ENCODE data around the gene TM9SF3.
"Not testable (repeated sequence)": the region's sequence is repeated elsewhere in the genome, so short reads cannot be mapped to it uniquely, and the experiment has no call there.

TM9SF3 gene

GRCh38 chr10:96548589-96548988, 38.2 kb downstream of the TM9SF3 start:
- Histone ChIP-seq H3K36me3 (ENCODE audit: insufficient read depth, low read length) (peaks cover 37% of the 10 kb centered on the region), H3K4me3 (ENCODE audit: low read depth, low read length, poor library complexity, severe bottlenecking) (no peak overlapping the region), H4K20me1 (ENCODE audit: insufficient read depth, low read length) (no peaks in the 10 kb centered on the region), H3K4me1 (ENCODE audit: insufficient read depth, low read length, severe bottlenecking) (no peaks in the 10 kb centered on the region), H2AFZ (ENCODE audit: low read length) (no peak overlapping the region), H3K9me2 (ENCODE audit: low read depth, low read length) (no peaks in the 10 kb centered on the region), H3K4me2 (ENCODE audit: low read length) (no peak overlapping the region), H3K79me2 (ENCODE audit: insufficient read depth, low read length) (no peaks in the 10 kb centered on the region), H3K9ac (ENCODE audit: low read length) (no peak overlapping the region), H3K9me3 (ENCODE audit: low read length) (no peaks in the 10 kb centered on the region), H3K27me3 (ENCODE audit: insufficient read depth, low read length) (no peaks in the 10 kb centered on the region), H3F3A (ENCODE audit: insufficient read depth, low read length) (no peaks in the 10 kb centered on the region), H3K27ac (ENCODE audit: low read depth, low read length, poor library complexity, severe bottlenecking) (no peak overlapping the region)
- TF ChIP-seq, protein P1, sequence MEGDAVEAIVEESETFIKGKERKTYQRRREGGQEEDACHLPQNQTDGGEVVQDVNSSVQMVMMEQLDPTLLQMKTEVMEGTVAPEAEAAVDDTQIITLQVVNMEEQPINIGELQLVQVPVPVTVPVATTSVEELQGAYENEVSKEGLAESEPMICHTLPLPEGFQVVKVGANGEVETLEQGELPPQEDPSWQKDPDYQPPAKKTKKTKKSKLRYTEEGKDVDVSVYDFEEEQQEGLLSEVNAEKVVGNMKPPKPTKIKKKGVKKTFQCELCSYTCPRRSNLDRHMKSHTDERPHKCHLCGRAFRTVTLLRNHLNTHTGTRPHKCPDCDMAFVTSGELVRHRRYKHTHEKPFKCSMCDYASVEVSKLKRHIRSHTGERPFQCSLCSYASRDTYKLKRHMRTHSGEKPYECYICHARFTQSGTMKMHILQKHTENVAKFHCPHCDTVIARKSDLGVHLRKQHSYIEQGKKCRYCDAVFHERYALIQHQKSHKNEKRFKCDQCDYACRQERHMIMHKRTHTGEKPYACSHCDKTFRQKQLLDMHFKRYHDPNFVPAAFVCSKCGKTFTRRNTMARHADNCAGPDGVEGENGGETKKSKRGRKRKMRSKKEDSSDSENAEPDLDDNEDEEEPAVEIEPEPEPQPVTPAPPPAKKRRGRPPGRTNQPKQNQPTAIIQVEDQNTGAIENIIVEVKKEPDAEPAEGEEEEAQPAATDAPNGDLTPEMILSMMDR (IDR thresholded peaks at IDR 0.05; ENCODE audit: low read length) = no peak
- no peak for TF ChIP-seq EZH2 (IDR thresholded peaks at IDR 0.05; ENCODE audit: borderline replicate concordance, low read length)

DNA sequence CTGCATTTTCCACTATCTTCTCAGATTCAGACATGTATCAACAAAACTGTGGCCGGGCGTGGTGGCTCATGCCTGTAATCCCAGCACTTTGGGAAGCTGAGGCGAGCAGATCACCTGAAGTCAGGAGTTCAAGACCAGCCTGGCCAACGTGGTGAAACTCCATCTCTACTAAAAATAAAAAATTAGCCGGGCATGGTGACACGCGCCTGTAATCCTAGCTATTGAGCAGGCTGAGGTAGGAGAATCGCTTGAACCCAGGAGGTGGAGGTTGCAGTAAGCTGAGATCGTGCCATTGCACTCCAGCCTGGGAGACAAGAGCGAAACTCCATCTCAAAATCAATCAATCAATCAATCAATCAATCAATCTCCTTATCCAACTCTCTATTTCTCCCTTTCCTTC, 41.3 kb downstream of the TM9SF3 start:
- not testable (repeated sequence) for H3K27me3 ChIP-seq (ENCODE audit: insufficient read depth, low read length); H3K9me3 ChIP-seq (ENCODE audit: low read length); H3K4me1 ChIP-seq (ENCODE audit: insufficient read depth, low read length, severe bottlenecking); H3K9me2 ChIP-seq (ENCODE audit: low read depth, low read length); H2AFZ ChIP-seq (ENCODE audit: low read length); H4K20me1 ChIP-seq (ENCODE audit: insufficient read depth, low read length); H3K27ac ChIP-seq (ENCODE audit: low read depth, low read length, poor library complexity, severe bottlenecking); H3K9ac ChIP-seq (ENCODE audit: low read length); H3K4me2 ChIP-seq (ENCODE audit: low read length); H3F3A ChIP-seq (ENCODE audit: insufficient read depth, low read length); H3K79me2 ChIP-seq (ENCODE audit: insufficient read depth, low read length); H3K4me3 ChIP-seq (ENCODE audit: low read depth, low read length, poor library complexity, severe bottlenecking)
- H3K36me3 ChIP-seq (ENCODE audit: insufficient read depth, low read length) = peaks cover 50% of the 10 kb centered on the region

- H3K4me1 ChIP-seq (ENCODE audit: insufficient read depth, low read length, severe bottlenecking) = no peaks in the 10 kb centered on the region
- H3K36me3 ChIP-seq (ENCODE audit: insufficient read depth, low read length) = peaks cover 54% of the 10 kb centered on the region
- H3K9me2 ChIP-seq (ENCODE audit: low read depth, low read length) = no peaks in the 10 kb centered on the region
- no peak overlapping the region for H3K27ac ChIP-seq (ENCODE audit: low read depth, low read length, poor library complexity, severe bottlenecking)
- TF ChIP-seq, protein P1 (IDR thresholded peaks at IDR 0.05; ENCODE audit: low read length) = no peak
- TF ChIP-seq EZH2 (IDR thresholded peaks at IDR 0.05; ENCODE audit: borderline replicate concordance, low read length) = no peak
- no peaks in the 10 kb centered on the region for H3K9me3 ChIP-seq (ENCODE audit: low read length)
- no peaks in the 10 kb centered on the region for H3K27me3 ChIP-seq (ENCODE audit: insufficient read depth, low read length)
- H3K4me2 ChIP-seq (ENCODE audit: low read length) = no peak overlapping the region
- no peak overlapping the region for H3K9ac ChIP-seq (ENCODE audit: low read length)
- H4K20me1 ChIP-seq (ENCODE audit: insufficient read depth, low read length) = no peaks in the 10 kb centered on the region
- no peaks in the 10 kb centered on the region for H3K79me2 ChIP-seq (ENCODE audit: insufficient read depth, low read length)
- H3K4me3 ChIP-seq (ENCODE audit: low read depth, low read length, poor library complexity, severe bottlenecking) = no peak overlapping the region
- no peaks in the 10 kb centered on the region for H3F3A ChIP-seq (ENCODE audit: insufficient read depth, low read length)
- H2AFZ ChIP-seq (ENCODE audit: low read length) = no peak overlapping the region
Measured at GRCh38 chr10:96541921-96542320, 44.9 kb downstream of the TM9SF3 start.

DNA sequence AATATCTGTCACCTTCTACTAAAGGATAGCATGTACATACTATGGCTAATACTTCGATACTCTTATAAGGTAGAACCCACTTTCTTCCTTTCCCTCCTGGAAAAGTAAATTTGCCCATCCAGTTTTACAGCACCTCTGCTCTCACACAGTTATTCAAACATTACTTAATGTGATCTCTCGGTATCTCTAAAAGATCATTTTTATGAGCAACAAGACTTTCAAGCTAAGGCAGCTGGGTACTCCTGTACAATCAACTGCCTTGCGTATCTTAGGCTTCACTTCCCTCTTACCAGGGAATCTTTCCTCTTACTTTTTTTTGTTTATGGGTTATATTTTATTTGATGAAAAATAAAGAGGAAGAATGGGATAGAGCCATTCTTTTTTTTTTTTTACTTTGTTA, 46.6 kb downstream of the TM9SF3 start:
- no peaks in the 10 kb centered on the region for H3F3A ChIP-seq (ENCODE audit: insufficient read depth, low read length)
- H4K20me1 ChIP-seq (ENCODE audit: insufficient read depth, low read length) = no peaks in the 10 kb centered on the region
- H3K9me3 ChIP-seq (ENCODE audit: low read length) = no peaks in the 10 kb centered on the region
- H3K9ac ChIP-seq (ENCODE audit: low read length) = no peak overlapping the region
- H3K27me3 ChIP-seq (ENCODE audit: insufficient read depth, low read length) = no peaks in the 10 kb centered on the region
- peaks cover 43% of the 10 kb centered on the region for H3K36me3 ChIP-seq (ENCODE audit: insufficient read depth, low read length)
- H3K4me1 ChIP-seq (ENCODE audit: insufficient read depth, low read length, severe bottlenecking) = no peaks in the 10 kb centered on the region
- H3K79me2 ChIP-seq (ENCODE audit: insufficient read depth, low read length) = no peaks in the 10 kb centered on the region
- no peak overlapping the region for H3K4me2 ChIP-seq (ENCODE audit: low read length)
- H3K4me3 ChIP-seq (ENCODE audit: low read depth, low read length, poor library complexity, severe bottlenecking) = no peak overlapping the region
- H3K27ac ChIP-seq (ENCODE audit: low read depth, low read length, poor library complexity, severe bottlenecking) = no peak overlapping the region
- no peaks in the 10 kb centered on the region for H3K9me2 ChIP-seq (ENCODE audit: low read depth, low read length)
- no peak overlapping the region for H2AFZ ChIP-seq (ENCODE audit: low read length)
- TF ChIP-seq EZH2 (IDR thresholded peaks at IDR 0.05; ENCODE audit: borderline replicate concordance, low read length) = no peak
- TF ChIP-seq, protein P1 (IDR thresholded peaks at IDR 0.05; ENCODE audit: low read length) = no peak
